ENCODE data around the gene SLC39A10. TPM values are rescaled to one million over a fixed set of nuclear protein-coding genes. Genes with fewer than 3 reads are reported as not detected.

SLC39A10 gene
- total RNA-seq, 4 donors from 2014 or later: 1.6 to 3.5 (median 2.1) TPM

GRCh38 chr2:195737511-195738325 is 80.7 kb downstream of the SLC39A10 start:
- no peaks in the 10 kb centered on the region for H3K36me3 ChIP-seq
- ATAC-seq: no peak
- H3K4me3 ChIP-seq: no peak overlapping the region
- no peak for DNase-seq
- TF ChIP-seq CTCF (IDR thresholded peaks at IDR 0.05 in 4 of 5, conservative IDR thresholded peaks at IDR 0.05 in 1 of 5) (no peak), POLR2A (IDR thresholded peaks at IDR 0.05) (no peak)
- H3K27ac ChIP-seq: no peak overlapping the region
- no peaks in the 10 kb centered on the region for H3K4me1 ChIP-seq
- in situ Hi-C loops (cut with MboI; ENCODE audit: low sequenced_read_pairs in 4 of 4): no loop called here
- no peaks in the 10 kb centered on the region for H3K9me3 ChIP-seq
- intact Hi-C loops (cut with DNase I; ENCODE audit: low total_unique reads): no loop called here
- no peaks in the 10 kb centered on the region for H3K27me3 ChIP-seq

- ATAC-seq: no peak
- TF ChIP-seq CTCF (IDR thresholded peaks at IDR 0.05 in 4 of 5, conservative IDR thresholded peaks at IDR 0.05 in 1 of 5) (no peak), POLR2A (IDR thresholded peaks at IDR 0.05) (no peak)
- H3K27ac ChIP-seq: no peak overlapping the region
- H3K9me3 ChIP-seq: no peaks in the 10 kb centered on the region
- in situ Hi-C loops (cut with MboI; ENCODE audit: low sequenced_read_pairs in 4 of 4): no loop called here
- H3K4me3 ChIP-seq: no peak overlapping the region
- no peaks in the 10 kb centered on the region for H3K36me3 ChIP-seq
- no peak for DNase-seq
- no peaks in the 10 kb centered on the region for H3K27me3 ChIP-seq
- H3K4me1 ChIP-seq: no peaks in the 10 kb centered on the region
- intact Hi-C loops (cut with DNase I; ENCODE audit: low total_unique reads): no loop called here
Observed at GRCh38 chr2:195741191-195741590, 84.2 kb downstream of the SLC39A10 start.

GRCh38 chr2:195756218-195756942 is 99.4 kb downstream of the SLC39A10 start:
- in situ Hi-C loops (cut with MboI; ENCODE audit: low sequenced_read_pairs in 4 of 4): no loop called here
- intact Hi-C loops (cut with DNase I; ENCODE audit: low total_unique reads): no loop called here
- H3K9me3 ChIP-seq: no peaks in the 10 kb centered on the region

GRCh38 chr2:195758846-195759245 is 101.8 kb downstream of the SLC39A10 start:
- DNase-seq (no peak), ATAC-seq (no peak)
- no peak overlapping the region for H3K4me3 ChIP-seq
- in situ Hi-C loops (cut with MboI; ENCODE audit: low sequenced_read_pairs in 4 of 4) (no loop called here), intact Hi-C loops (cut with DNase I; ENCODE audit: low total_unique reads) (no loop called here)
- H3K36me3 ChIP-seq: no peaks in the 10 kb centered on the region
- H3K9me3 ChIP-seq: no peaks in the 10 kb centered on the region
- no peak overlapping the region for H3K27ac ChIP-seq
- no peaks in the 10 kb centered on the region for H3K4me1 ChIP-seq
- no peak for TF ChIP-seq CTCF (IDR thresholded peaks at IDR 0.05 in 4 of 5, conservative IDR thresholded peaks at IDR 0.05 in 1 of 5)
- TF ChIP-seq POLR2A (IDR thresholded peaks at IDR 0.05): no peak
- no peaks in the 10 kb centered on the region for H3K27me3 ChIP-seq

More at GRCh38 chr2:195756218-195756942, 99.4 kb downstream of the SLC39A10 start:
- Histone ChIP-seq H3K27me3 (no peaks in the 10 kb centered on the region), H3K4me3 (no peak overlapping the region), H3K36me3 (no peaks in the 10 kb centered on the region), H3K4me1 (no peaks in the 10 kb centered on the region), H3K27ac (no peak overlapping the region)
- TF ChIP-seq CTCF (IDR thresholded peaks at IDR 0.05 in 4 of 5, conservative IDR thresholded peaks at IDR 0.05 in 1 of 5) (no peak), POLR2A (IDR thresholded peaks at IDR 0.05) (no peak)
- ATAC-seq (no peak), DNase-seq (no peak)
